IMR-90 (cell line): ENCODE measurements around the gene CDK6.

ENCODE experiments used
- CTCF ChIP-seq: conservative IDR thresholded peaks from 2 replicates; pipeline ENCODE4 v1.5.1; 2012; ENCODE audit warnings: mild to moderate bottlenecking, low read depth, low read length, improper control_type of control experiment
- MAFK ChIP-seq: IDR thresholded peaks from 2 replicates; pipeline ENCODE4 v1.6.1; 2012; ENCODE audit warnings: low read depth, low read length, improper control_type of control experiment
- RCOR1 ChIP-seq: IDR thresholded peaks from 2 replicates; pipeline ENCODE4 v1.6.1; 2012; ENCODE audit warnings: mild to moderate bottlenecking, low read length, improper control_type of control experiment; ENCODE audit not compliant: insufficient replicate concordance

- TF ChIP-seq CTCF, result no peak
- no peak for TF ChIP-seq MAFK
- no peak for TF ChIP-seq RCOR1
These were observed 20.1 kb upstream of the CDK6 start for GRCh38 chr7:92856436-92856835.
